PC-3 (cell line): ENCODE results near the gene TFF2. TPM values are rescaled to one million over a fixed set of nuclear protein-coding genes. Genes with fewer than 3 reads are reported as not detected.

ENCODE experiments used
- ATAC-seq: fragments of 200-7000 bp; cut with Tn5 transposase; 2 replicates; pipeline ENCODE4 v1.9.1; 2020; ENCODE audit warnings: mild to moderate bottlenecking, moderate library complexity
- BruUV-seq: library from RNA; stranded (reverse); fragments of 400-500 nt; replicated peaks from 2 replicates; lab custom pipeline; 2021; lab: Mats Ljungman, UMichigan
- CTCF ChIA-PET: fragments of 300-600 bp; sonication (Branson Sonifier 250); formaldehyde crosslinking; loops from one replicate; lab custom pipeline; 2022; ENCODE audit warnings: antibody characterized with exemption; lab: Charles Lee
- POLR2A ChIA-PET: fragments of 300-600 bp; sonication (Branson Sonifier 250); formaldehyde crosslinking; loops from one replicate; lab custom pipeline; 2022; ENCODE audit warnings: antibody characterized with exemption; ENCODE audit not compliant: unreplicated experiment; lab: Charles Lee
- DNase-seq: peaks from one replicate; pipeline ENCODE4 v3.0.0-alpha.2; 2015
- H2AFZ ChIP-seq: fragments of 300-600 bp; sonication (generic); 2 replicates; pipeline ENCODE4 v1.6.0; 2016; ENCODE audit warnings: antibody characterized with exemption, low read length
- H3F3A ChIP-seq: fragments of 300-600 bp; sonication (generic); one replicate; pipeline ENCODE4 v1.6.0; 2017; ENCODE audit warnings: antibody characterized with exemption, low read length, control low read depth, mild to moderate bottlenecking; ENCODE audit not compliant: unreplicated experiment
- H3K27ac ChIP-seq: fragments of 300-600 bp; sonication (generic); 2 replicates; pipeline ENCODE4 v1.5.1; 2016; ENCODE audit warnings: mild to moderate bottlenecking, low read length
- H3K27me3 ChIP-seq: fragments of 300-600 bp; sonication (generic); 2 replicates; pipeline ENCODE4 v1.6.1; 2016; ENCODE audit warnings: low read length, mixed read lengths
- H3K36me3 ChIP-seq: fragments of 300-600 bp; sonication (generic); 2 replicates; pipeline ENCODE4 v1.6.1; 2016; ENCODE audit warnings: low read depth, mixed run types, low read length, mixed read lengths
- H3K4me1 ChIP-seq: fragments of 300-600 bp; sonication (generic); 2 replicates; pipeline ENCODE4 v1.5.1; 2016; ENCODE audit warnings: low read length; ENCODE audit not compliant: insufficient read depth
- H3K4me2 ChIP-seq: fragments of 300-600 bp; sonication (generic); 2 replicates; pipeline ENCODE4 v1.6.0; 2016; ENCODE audit warnings: low read length
- H3K4me3 ChIP-seq: fragments of 300-600 bp; sonication (generic); 2 replicates; pipeline ENCODE4 v1.5.1; 2016; ENCODE audit warnings: mild to moderate bottlenecking, low read length, mixed read lengths
- H3K79me2 ChIP-seq: fragments of 300-600 bp; sonication (generic); 2 replicates; pipeline ENCODE4 v1.6.1; 2017; ENCODE audit warnings: low read length, mixed read lengths
- H3K9ac ChIP-seq: fragments of 300-600 bp; sonication (generic); 2 replicates; pipeline ENCODE4 v1.6.0; 2016; ENCODE audit warnings: mild to moderate bottlenecking, low read length
- H3K9me2 ChIP-seq: fragments of 300-600 bp; sonication (generic); replicated peaks from 2 replicates; pipeline ENCODE4 v1.6.1; 2016; ENCODE audit warnings: mixed run types, low read length, mixed read lengths
- H3K9me3 ChIP-seq: fragments of 300-600 bp; sonication (generic); 2 replicates; pipeline ENCODE4 v1.6.1; 2016; ENCODE audit warnings: low read length, mixed read lengths
- H4K20me1 ChIP-seq: fragments of 300-600 bp; sonication (generic); 2 replicates; pipeline ENCODE4 v1.6.1; 2016; ENCODE audit warnings: low read length, mixed read lengths
- EZH2 ChIP-seq: fragments of 300-600 bp; sonication (generic); IDR thresholded peaks from one replicate; pipeline ENCODE4 v1.6.1; 2017; ENCODE audit warnings: antibody characterized with exemption, mild to moderate bottlenecking, low read length; ENCODE audit not compliant: unreplicated experiment
- EZH2phosphoT487 ChIP-seq: fragments of 300-600 bp; sonication (generic); IDR thresholded peaks from 2 replicates; pipeline ENCODE4 v1.6.1; 2018; ENCODE audit warnings: mild to moderate bottlenecking, antibody characterized with exemption, low read length, borderline replicate concordance
- intact Hi-C: fragments of 100-400 bp; cut with micrococcal nuclease; formaldehyde crosslinking; loops from 2 replicates; pipeline ENCODE4 v1.9.0; 2023
- total RNA-seq: library from RNA; depleted of rRNA; stranded (reverse); fragments of >200 nt; gene quantifications from 2 replicates; pipeline ENCODE4 v1.2.3, GENCODE V29; 2014
- TF ChIP-seq, protein P1 (sequence below): fragments of 300-600 bp; sonication (generic); conservative IDR thresholded peaks from 2 replicates; pipeline ENCODE4 v1.5.1; 2017; ENCODE audit warnings: antibody characterized with exemption, low read depth, mild to moderate bottlenecking, low read length

Gene TFF2
- total RNA-seq, 1 experiment from 2014 or later = 21.1 TPM

DNA sequence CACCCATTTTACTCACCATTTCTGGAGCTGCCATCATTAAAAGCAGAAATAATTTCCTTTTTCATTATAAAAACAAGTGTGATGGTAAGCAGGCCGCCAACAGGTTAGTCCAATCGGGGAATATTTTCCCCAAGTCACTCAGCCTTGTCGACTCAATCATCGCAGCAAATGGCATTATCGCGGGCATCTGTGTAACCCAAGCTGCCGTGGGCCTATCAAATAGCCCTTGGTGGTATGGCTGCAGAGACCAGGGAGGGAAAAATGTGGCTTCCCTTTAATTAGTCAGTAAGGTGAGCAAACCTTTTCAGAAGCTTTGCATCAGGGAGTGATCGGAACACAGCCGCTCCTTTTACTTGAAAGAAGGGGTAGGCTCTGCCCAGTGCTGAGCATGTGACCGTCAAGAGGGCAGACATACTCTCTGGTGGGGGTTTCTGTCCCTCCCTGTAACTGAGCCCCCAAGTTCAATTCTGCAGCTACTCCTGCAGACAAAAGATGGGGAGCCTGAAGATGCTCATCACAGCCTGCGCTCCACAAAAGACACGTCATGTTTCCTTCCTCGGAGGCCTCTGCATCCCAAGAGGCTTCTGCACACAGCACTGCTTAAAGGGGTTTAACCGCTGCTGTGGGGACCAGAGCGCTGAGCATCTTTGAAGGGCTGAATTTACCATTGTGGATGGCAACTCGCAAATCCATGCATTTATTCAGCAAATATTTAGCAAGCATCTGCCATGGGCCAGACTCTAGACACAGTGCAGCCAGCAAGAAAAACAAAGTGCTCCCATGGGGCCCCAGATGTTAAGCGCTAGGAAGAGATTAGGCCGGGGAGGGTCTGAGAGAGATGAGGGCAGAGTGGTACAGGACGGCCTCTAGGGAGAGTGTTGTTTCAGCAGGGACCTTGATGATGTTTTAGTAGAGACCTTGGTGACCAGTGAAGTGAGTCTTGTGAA, 46.3 kb upstream of the TFF2 start:
- H2AFZ ChIP-seq = no peak overlapping the region
- no peak for ATAC-seq
- no peaks in the 10 kb centered on the region for H3K36me3 ChIP-seq
- H4K20me1 ChIP-seq = no peaks in the 10 kb centered on the region
- H3K79me2 ChIP-seq = no peaks in the 10 kb centered on the region
- no peaks in the 10 kb centered on the region for H3K27me3 ChIP-seq
- no TSS peak for BruUV-seq
- DNase-seq = no peak
- no peak overlapping the region for H3K4me3 ChIP-seq
- intact Hi-C loops = no loop called here
- H3F3A ChIP-seq = no peaks in the 10 kb centered on the region
- H3K4me2 ChIP-seq = no peak overlapping the region
- no peaks in the 10 kb centered on the region for H3K9me2 ChIP-seq
- H3K27ac ChIP-seq = no peak overlapping the region
- no peak overlapping the region for H3K9ac ChIP-seq
- no peak for TF ChIP-seq EZH2
- no peak for TF ChIP-seq EZH2phosphoT487
- TF ChIP-seq, protein P1, sequence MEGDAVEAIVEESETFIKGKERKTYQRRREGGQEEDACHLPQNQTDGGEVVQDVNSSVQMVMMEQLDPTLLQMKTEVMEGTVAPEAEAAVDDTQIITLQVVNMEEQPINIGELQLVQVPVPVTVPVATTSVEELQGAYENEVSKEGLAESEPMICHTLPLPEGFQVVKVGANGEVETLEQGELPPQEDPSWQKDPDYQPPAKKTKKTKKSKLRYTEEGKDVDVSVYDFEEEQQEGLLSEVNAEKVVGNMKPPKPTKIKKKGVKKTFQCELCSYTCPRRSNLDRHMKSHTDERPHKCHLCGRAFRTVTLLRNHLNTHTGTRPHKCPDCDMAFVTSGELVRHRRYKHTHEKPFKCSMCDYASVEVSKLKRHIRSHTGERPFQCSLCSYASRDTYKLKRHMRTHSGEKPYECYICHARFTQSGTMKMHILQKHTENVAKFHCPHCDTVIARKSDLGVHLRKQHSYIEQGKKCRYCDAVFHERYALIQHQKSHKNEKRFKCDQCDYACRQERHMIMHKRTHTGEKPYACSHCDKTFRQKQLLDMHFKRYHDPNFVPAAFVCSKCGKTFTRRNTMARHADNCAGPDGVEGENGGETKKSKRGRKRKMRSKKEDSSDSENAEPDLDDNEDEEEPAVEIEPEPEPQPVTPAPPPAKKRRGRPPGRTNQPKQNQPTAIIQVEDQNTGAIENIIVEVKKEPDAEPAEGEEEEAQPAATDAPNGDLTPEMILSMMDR = no peak
- POLR2A ChIA-PET = no interaction called here
- no peaks in the 10 kb centered on the region for H3K9me3 ChIP-seq
- CTCF ChIA-PET = no interaction called here
- peaks cover 14% of the 10 kb centered on the region for H3K4me1 ChIP-seq

DNA sequence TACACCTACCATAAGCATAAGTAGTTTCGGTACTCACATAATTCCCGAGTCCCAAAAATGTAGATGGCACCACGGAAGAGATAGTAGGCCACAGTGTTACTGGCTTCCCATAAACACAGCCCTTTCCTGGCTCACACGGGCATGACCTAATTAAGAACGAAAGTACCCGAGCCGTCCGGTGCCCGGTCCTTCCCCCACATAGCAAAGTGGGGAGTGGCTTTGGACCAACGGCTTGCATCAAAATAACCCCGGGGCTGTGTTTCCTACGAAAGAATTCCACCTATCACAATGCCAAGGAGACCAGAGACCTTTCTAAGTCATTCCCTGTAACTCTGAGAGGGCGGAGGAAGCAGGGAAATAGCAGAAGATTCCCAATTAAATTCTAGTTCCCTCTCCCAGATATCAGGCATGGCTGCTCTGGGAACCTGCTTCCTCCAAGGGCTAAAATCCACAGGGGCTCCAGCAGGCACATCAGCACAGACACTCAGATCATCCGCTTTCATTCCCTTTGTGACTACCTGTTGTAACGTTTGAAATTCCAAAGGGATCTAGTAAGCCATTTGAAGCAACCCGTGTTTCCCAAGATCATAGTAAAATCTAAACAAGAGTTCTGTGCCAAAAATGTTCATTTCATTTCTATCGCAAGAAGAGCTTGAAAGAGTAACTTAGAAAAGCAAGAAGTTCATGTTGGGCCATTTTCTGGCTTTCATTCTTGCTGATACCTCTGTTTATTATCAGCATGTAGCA, 45.3 kb upstream of the TFF2 start, which contains the start of gene TMPRSS3:
Gene TMPRSS3 (minus strand): TSS at position 148 of the 747 bp plus-strand sequence. CDS start 635 bp downstream, outside the sequence.
- H2AFZ ChIP-seq = no peak within 1 kb of the TSS

More for the DNA sequence above, 45.3 kb upstream of the TFF2 start, which contains the start of gene TMPRSS3:
- TF ChIP-seq EZH2 (no peak), EZH2phosphoT487 (no peak)
- TF ChIP-seq, protein P1 = no peak
- no TSS peak for BruUV-seq
- no peak within 1 kb of the TSS for H3K27ac ChIP-seq
- DNase-seq = no peak
- intact Hi-C loops = no loop called here
- no peak within 1 kb of the TSS for H3K4me2 ChIP-seq
- H3K36me3 ChIP-seq = no peaks in the 10 kb centered on the region
- no peaks in the 10 kb centered on the region for H3K79me2 ChIP-seq
- ChIA-PET CTCF (no interaction called here), POLR2A (no interaction called here)
- no peaks in the 10 kb centered on the region for H3K9me3 ChIP-seq
- H3K4me3 ChIP-seq = no peak within 1 kb of the TSS
- no peak within 1 kb of the TSS for H3K9ac ChIP-seq
- no peaks in the 10 kb centered on the region for H3F3A ChIP-seq
- no peak for ATAC-seq
- H3K27me3 ChIP-seq = no peaks in the 10 kb centered on the region
- H3K4me1 ChIP-seq = peaks cover 14% of the 10 kb centered on the region
- H4K20me1 ChIP-seq = no peaks in the 10 kb centered on the region
- H3K9me2 ChIP-seq = no peaks in the 10 kb centered on the region
